GM12878 (cell line): ENCODE measurements around the gene LRRTM3. TPM values are rescaled to one million over a fixed set of nuclear protein-coding genes. Genes with fewer than 3 reads are reported as not detected.

Experiments
- ATAC-seq: fragments of 200-7000 bp; cut with Tn5 transposase; 3 replicates; pipeline ENCODE4 v1.9.1; 2020; ENCODE audit warnings: mild to moderate bottlenecking, moderate library complexity
- BruUV-seq: library from RNA; stranded (reverse); fragments of 400-500 nt; replicated peaks from 2 replicates; lab custom pipeline; 2021; lab: Mats Ljungman, UMichigan
- CTCF ChIA-PET: fragments of 300-600 bp; sonication (Branson Sonifier 250); formaldehyde crosslinking; extraction: SDS; loops from one replicate; lab custom pipeline; 2021; ENCODE audit warnings: inconsistent platforms; lab: Yijun Ruan, JAX
- POLR2A ChIA-PET: fragments of 350-600 bp; formaldehyde crosslinking; extraction: SDS; loops from one replicate; lab custom pipeline; 2021; ENCODE audit warnings: inconsistent platforms; lab: Charles Lee
- RAD21 ChIA-PET: fragments of 300-600 bp; sonication (Branson Sonifier 250); formaldehyde crosslinking; loops from one replicate; lab custom pipeline; 2023; ENCODE audit warnings: antibody characterized with exemption; ENCODE audit not compliant: unreplicated experiment; lab: Charles Lee
- SMC1A ChIA-PET: fragments of 300-600 bp; sonication (Branson Sonifier 250); formaldehyde crosslinking; loops from one replicate; lab custom pipeline; 2023; ENCODE audit not compliant: unreplicated experiment, uncharacterized antibody; lab: Charles Lee
- DNase-seq: peaks from one replicate; pipeline ENCODE4 v3.0.0-alpha.2; 2011; ENCODE audit warnings: low read depth, low spot score
- FAIRE-seq: peaks from 3 replicates; lab custom pipeline; 2011; peaks lifted over from hg19 to GRCh38; lab: Jason Lieb, UNC
- H2AFZ ChIP-seq: 2 replicates; pipeline ENCODE4 v1.6.0; 2011; ENCODE audit warnings: low read depth, low read length, control low read depth; ENCODE audit not compliant: control insufficient read depth
- H3K27ac ChIP-seq: 2 replicates; pipeline ENCODE4 v1.5.1; 2011; ENCODE audit warnings: control low read depth; ENCODE audit not compliant: control insufficient read depth, insufficient read depth
- H3K27me3 ChIP-seq, 2 experiments: replicated peaks in 1 of 2; 2 replicates each; pipeline versions ENCODE4 v1.6.0 to v1.6.1; 2011; ENCODE audit warnings: low read length in 1 of 2; ENCODE audit not compliant: control insufficient read depth in 2 of 2, insufficient read depth in 2 of 2
- H3K36me3 ChIP-seq, 2 experiments: 2 replicates each; pipeline ENCODE4 v1.5.1; 2011; ENCODE audit warnings: low read length in 1 of 2; ENCODE audit not compliant: control insufficient read depth in 2 of 2, insufficient read depth in 2 of 2
- H3K4me1 ChIP-seq: 2 replicates; pipeline ENCODE4 v1.6.1; 2011; ENCODE audit warnings: mild to moderate bottlenecking, low read length, moderate library complexity, mixed read lengths; ENCODE audit not compliant: control insufficient read depth, insufficient read depth
- H3K4me2 ChIP-seq: 2 replicates; pipeline ENCODE4 v1.6.0; 2011; ENCODE audit warnings: control low read depth; ENCODE audit not compliant: control insufficient read depth, insufficient read depth
- H3K4me3 ChIP-seq: fragments of 200-600 bp; sonication (generic); 2 replicates; pipeline ENCODE4 v1.5.1; 2016
- H3K79me2 ChIP-seq: 2 replicates; pipeline ENCODE4 v1.6.0; 2011; ENCODE audit warnings: low read length; ENCODE audit not compliant: control insufficient read depth, insufficient read depth
- H3K9ac ChIP-seq: 2 replicates; pipeline ENCODE4 v1.8.0; 2011; ENCODE audit warnings: low read length, control low read depth, mixed read lengths; ENCODE audit not compliant: control insufficient read depth, insufficient read depth
- H3K9me3 ChIP-seq: replicated peaks from 3 replicates; pipeline ENCODE4 v1.5.1; 2011; ENCODE audit warnings: mild to moderate bottlenecking, low read length; ENCODE audit not compliant: control insufficient read depth, insufficient read depth
- H4K20me1 ChIP-seq: 2 replicates; pipeline ENCODE4 v1.6.0; 2011; ENCODE audit not compliant: control insufficient read depth, insufficient read depth
- CEBPB ChIP-seq, 2 experiments: fragments of 150-350 bp in 1 of 2; IDR thresholded peaks; 2 replicates each; pipeline ENCODE4 v1.6.1; 2012 to 2014; ENCODE audit warnings: low read depth in 2 of 2, low read length in 2 of 2, borderline replicate concordance in 1 of 2, inconsistent platforms in 1 of 2
- HCFC1 ChIP-seq: fragments of 150-350 bp; IDR thresholded peaks from 2 replicates; pipeline ENCODE4 v1.6.1; 2014; ENCODE audit warnings: low read length
- MYB ChIP-seq: fragments of 150-350 bp; IDR thresholded peaks from 2 replicates; pipeline ENCODE4 v1.6.1; 2014; ENCODE audit warnings: mild to moderate bottlenecking, low read depth, low read length, borderline replicate concordance
- NFYA ChIP-seq: IDR thresholded peaks from 2 replicates; pipeline ENCODE4 v1.6.1; 2011; ENCODE audit warnings: low read depth, mild to moderate bottlenecking, low read length, improper control_type of control experiment, borderline replicate concordance
- PAX8 ChIP-seq: fragments of 450-650 bp; IDR thresholded peaks from 2 replicates; pipeline ENCODE4 v1.6.1; 2017; ENCODE audit warnings: mild to moderate bottlenecking, moderate library complexity
- RBBP5 ChIP-seq: fragments of 200-600 bp; sonication (generic); conservative IDR thresholded peaks from 2 replicates; pipeline ENCODE4 v1.6.1; 2016
- SIX5 ChIP-seq: IDR thresholded peaks from 2 replicates; pipeline ENCODE4 v1.6.1; 2011; ENCODE audit warnings: mild to moderate bottlenecking, low read depth, low read length, moderate library complexity; ENCODE audit not compliant: severe bottlenecking
- SUZ12 ChIP-seq: fragments of 200-600 bp; sonication (generic); IDR thresholded peaks from one replicate; pipeline ENCODE4 v1.6.1; 2018; ENCODE audit warnings: antibody characterized with exemption, mild to moderate bottlenecking; ENCODE audit not compliant: unreplicated experiment
- WGBS: methylation state at CpG from one replicate; pipeline ENCODE4 v1.1.6; 2016; ENCODE audit warnings: low lambda C conversion rate; ENCODE audit not compliant: insufficient replicate concordance, insufficient coverage; ENCODE audit errors: missing lambda C conversion rate; 5-methylcytosine and 5-hydroxymethylcytosine counted together
- in situ Hi-C: fragments of 300-500 bp; cut with MboI; formaldehyde crosslinking; loops from 9 replicates; pipeline ENCODE4 v1.14.3; 2018; ENCODE audit warnings: mixed read lengths
- intact Hi-C: fragments of 100-400 bp; cut with micrococcal nuclease; formaldehyde crosslinking; loops from one replicate; pipeline ENCODE4 v1.14.2; 2022; ENCODE audit not compliant: unreplicated experiment
- polyA plus RNA-seq, 11 experiments: library from polyadenylated mRNA; depleted of rRNA in 4 of 11; unstranded in 6 of 11; stranded (reverse) in 5 of 11; fragments of >200 nt; fragmentation: Nextera tagmentation in 4 of 11; fragmentation: Illumina TruSeq in 1 of 11; extraction: Ambion mirVana in 4 of 11; extraction: Trizol in 1 of 11; gene quantifications; 1 replicate in 1 of 11; 2 replicates in 10 of 11; pipeline versions ENCODE4 v1.2.1 to v1.2.3, GENCODE V29; 2011 to 2016; ENCODE audit warnings: inconsistent platforms in 2 of 11, missing spikeins in 2 of 11, low read depth in 1 of 11
- total RNA-seq, 4 experiments: library from RNA; depleted of rRNA in 3 of 4; stranded (reverse); fragments of >200 nt in 3 of 4; fragmentation: Illumina TruSeq in 1 of 4; extraction: Trizol in 1 of 4; gene quantifications; 2 replicates each; pipeline versions ENCODE4 v1.2.1 to v1.2.3, GENCODE V29; 2013 to 2021
- TF ChIP-seq, protein P1 (sequence below): fragments of 450-650 bp; IDR thresholded peaks from 2 replicates; pipeline ENCODE4 v1.6.1; 2017; ENCODE audit warnings: mild to moderate bottlenecking, moderate library complexity
- TF ChIP-seq, protein P2 (sequence below): IDR thresholded peaks from 2 replicates; pipeline ENCODE4 v1.6.1; 2011; ENCODE audit warnings: low read depth, mild to moderate bottlenecking, low read length, moderate library complexity, borderline replicate concordance; ENCODE audit errors: extremely low read depth

The LRRTM3 gene
- total and polyA plus RNA-seq, 10 of the 15 experiments (the other 5 are each of a cell fraction or from before 2014, with no cell fraction given): not detected

DNA sequence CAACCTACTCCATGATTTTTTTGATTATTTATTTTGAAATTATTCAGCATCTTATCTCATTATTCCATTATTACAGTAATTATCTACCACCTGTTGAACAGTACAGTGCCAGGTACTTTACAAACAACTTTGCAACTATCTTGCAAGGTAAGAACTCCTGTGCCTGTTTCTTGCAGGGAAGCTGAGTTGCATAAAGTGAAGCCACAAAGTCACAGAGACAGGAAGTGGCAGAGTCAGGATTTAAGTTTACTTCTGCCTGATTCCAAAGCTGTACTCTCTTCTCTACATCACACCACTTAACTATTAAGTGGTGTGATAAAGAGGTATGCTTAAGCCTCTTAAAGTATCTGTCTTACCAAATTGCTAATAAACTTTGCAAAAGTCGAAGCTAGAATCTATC, 80.1 kb downstream of the LRRTM3 start (continued):
- TF ChIP-seq, protein P1, sequence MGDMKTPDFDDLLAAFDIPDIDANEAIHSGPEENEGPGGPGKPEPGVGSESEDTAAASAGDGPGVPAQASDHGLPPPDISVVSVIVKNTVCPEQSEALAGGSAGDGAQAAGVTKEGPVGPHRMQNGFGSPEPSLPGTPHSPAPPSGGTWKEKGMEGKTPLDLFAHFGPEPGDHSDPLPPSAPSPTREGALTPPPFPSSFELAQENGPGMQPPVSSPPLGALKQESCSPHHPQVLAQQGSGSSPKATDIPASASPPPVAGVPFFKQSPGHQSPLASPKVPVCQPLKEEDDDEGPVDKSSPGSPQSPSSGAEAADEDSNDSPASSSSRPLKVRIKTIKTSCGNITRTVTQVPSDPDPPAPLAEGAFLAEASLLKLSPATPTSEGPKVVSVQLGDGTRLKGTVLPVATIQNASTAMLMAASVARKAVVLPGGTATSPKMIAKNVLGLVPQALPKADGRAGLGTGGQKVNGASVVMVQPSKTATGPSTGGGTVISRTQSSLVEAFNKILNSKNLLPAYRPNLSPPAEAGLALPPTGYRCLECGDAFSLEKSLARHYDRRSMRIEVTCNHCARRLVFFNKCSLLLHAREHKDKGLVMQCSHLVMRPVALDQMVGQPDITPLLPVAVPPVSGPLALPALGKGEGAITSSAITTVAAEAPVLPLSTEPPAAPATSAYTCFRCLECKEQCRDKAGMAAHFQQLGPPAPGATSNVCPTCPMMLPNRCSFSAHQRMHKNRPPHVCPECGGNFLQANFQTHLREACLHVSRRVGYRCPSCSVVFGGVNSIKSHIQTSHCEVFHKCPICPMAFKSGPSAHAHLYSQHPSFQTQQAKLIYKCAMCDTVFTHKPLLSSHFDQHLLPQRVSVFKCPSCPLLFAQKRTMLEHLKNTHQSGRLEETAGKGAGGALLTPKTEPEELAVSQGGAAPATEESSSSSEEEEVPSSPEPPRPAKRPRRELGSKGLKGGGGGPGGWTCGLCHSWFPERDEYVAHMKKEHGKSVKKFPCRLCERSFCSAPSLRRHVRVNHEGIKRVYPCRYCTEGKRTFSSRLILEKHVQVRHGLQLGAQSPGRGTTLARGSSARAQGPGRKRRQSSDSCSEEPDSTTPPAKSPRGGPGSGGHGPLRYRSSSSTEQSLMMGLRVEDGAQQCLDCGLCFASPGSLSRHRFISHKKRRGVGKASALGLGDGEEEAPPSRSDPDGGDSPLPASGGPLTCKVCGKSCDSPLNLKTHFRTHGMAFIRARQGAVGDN: no peak

DNA sequence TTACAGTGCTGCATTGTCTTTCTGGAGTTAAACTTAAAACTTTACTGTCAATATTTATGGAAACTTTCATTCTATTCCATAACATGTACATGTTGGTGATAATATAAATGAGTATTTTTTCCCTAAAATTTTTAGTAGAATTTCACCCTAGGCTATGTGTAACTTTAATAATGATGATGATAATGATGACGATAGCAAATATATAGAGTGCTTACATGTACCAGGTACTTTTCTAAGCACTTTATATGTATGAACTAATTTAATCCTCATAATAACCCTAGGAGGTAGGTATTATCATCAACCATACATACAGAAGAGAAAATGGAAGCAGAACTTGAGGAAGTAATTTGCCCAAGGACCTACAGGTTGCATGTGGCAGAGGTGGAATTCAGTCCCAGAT, 85.6 kb downstream of the LRRTM3 start:
- Histone ChIP-seq H3K9ac (no peak overlapping the region), H2AFZ (no peak overlapping the region), H3K9me3 (no peaks in the 10 kb centered on the region), H3K27ac (no peak overlapping the region), H3K4me1 (no peaks in the 10 kb centered on the region), H3K4me2 (no peak overlapping the region), H3K36me3 (no peaks in the 10 kb centered on the region), H3K4me3 (no peak overlapping the region), H3K27me3 (no peaks in the 10 kb centered on the region), H3K79me2 (no peaks in the 10 kb centered on the region), H4K20me1 (no peaks in the 10 kb centered on the region)
- WGBS: 86% methylated on average over 1 of the region's 1 CpG
- ChIA-PET RAD21 (no interaction called here), CTCF (no interaction called here), SMC1A (interaction anchor here (0.7 to 1.4 kb wide), 2 partner anchors 9 to 17 kb away, joined by 3 read pairs; no protein-coding TSS in a partner anchor), POLR2A (no interaction called here)
- no peak for DNase-seq
- ATAC-seq: no peak
- in situ Hi-C loops: no loop called here
- BruUV-seq: no TSS peak
- TF ChIP-seq SIX5 (no peak), NFYA (no peak), HCFC1 (no peak), CEBPB (IDR thresholded peaks at IDR 0.05; ENCODE audit: borderline replicate concordance in 1 of 2, low read depth in 2 of 2, low read length in 2 of 2) (no peak), SUZ12 (no peak), RBBP5 (no peak), MYB (no peak), PAX8 (no peak)
- TF ChIP-seq, protein P2, sequence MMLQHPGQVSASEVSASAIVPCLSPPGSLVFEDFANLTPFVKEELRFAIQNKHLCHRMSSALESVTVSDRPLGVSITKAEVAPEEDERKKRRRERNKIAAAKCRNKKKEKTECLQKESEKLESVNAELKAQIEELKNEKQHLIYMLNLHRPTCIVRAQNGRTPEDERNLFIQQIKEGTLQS: no peak
- FAIRE-seq: no peak
- intact Hi-C loops: no loop called here
